ENCODE data around the gene SLC15A4. TPM values are rescaled to one million over a fixed set of nuclear protein-coding genes. Genes with fewer than 3 reads are reported as not detected.

SLC15A4 gene
- total RNA-seq, 1 donor from 2014 or later = 49.6 TPM

DNA sequence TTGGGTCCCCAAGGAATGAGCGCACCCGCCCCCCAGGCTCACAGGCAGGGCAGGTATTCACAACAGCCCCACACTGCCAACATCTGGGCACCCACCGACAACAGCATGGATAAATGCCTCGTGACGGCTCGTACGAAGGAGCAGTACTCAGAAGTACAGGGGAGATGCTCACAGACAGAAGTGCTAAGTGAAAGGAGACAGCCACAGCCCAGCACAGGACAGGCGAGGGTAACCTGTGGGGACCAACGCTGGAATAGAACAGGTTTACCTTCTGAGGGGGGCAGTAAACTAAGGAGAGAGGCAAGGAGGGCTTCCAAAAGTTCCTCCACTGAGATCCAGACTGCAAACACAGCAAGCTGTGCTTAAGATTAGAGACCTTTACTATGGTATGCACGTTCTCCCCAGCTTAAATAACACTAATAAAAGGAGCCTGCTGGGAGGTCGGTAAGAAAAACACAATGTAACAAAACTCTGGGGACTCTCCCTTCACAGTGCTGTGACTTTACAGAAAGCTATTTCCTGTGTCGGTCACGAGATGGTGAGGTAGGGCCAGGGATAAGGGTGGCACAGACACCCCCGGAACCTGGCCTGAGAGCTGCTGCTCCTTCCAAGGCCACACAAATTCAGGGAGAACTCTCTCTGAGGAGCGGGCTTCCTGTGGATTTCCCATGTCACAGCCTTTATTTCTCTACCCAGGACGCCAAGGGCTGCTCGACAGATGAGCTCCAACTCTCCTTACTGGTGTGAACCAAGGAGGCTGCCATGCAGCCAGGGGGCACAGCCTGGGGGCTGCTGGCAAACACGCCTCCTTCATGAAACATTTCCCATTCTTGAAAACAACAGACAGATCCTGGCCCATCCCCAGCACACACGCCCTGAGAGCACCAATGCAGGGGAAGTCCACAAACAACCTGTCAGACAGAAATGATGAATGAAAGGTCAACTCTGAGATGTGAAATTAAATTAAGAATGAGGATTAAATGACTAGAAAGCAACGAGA lies 26.3 kb downstream of the SLC15A4 start:
- TF ChIP-seq, protein P1, sequence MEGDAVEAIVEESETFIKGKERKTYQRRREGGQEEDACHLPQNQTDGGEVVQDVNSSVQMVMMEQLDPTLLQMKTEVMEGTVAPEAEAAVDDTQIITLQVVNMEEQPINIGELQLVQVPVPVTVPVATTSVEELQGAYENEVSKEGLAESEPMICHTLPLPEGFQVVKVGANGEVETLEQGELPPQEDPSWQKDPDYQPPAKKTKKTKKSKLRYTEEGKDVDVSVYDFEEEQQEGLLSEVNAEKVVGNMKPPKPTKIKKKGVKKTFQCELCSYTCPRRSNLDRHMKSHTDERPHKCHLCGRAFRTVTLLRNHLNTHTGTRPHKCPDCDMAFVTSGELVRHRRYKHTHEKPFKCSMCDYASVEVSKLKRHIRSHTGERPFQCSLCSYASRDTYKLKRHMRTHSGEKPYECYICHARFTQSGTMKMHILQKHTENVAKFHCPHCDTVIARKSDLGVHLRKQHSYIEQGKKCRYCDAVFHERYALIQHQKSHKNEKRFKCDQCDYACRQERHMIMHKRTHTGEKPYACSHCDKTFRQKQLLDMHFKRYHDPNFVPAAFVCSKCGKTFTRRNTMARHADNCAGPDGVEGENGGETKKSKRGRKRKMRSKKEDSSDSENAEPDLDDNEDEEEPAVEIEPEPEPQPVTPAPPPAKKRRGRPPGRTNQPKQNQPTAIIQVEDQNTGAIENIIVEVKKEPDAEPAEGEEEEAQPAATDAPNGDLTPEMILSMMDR (conservative IDR thresholded peaks at IDR 0.05; ENCODE audit: low read depth, low read length) = no peak
- no peak overlapping the region for H3K4me3 ChIP-seq (ENCODE audit: low read depth, low read length)
- no peak for DNase-seq (ENCODE audit: low read depth)

DNA sequence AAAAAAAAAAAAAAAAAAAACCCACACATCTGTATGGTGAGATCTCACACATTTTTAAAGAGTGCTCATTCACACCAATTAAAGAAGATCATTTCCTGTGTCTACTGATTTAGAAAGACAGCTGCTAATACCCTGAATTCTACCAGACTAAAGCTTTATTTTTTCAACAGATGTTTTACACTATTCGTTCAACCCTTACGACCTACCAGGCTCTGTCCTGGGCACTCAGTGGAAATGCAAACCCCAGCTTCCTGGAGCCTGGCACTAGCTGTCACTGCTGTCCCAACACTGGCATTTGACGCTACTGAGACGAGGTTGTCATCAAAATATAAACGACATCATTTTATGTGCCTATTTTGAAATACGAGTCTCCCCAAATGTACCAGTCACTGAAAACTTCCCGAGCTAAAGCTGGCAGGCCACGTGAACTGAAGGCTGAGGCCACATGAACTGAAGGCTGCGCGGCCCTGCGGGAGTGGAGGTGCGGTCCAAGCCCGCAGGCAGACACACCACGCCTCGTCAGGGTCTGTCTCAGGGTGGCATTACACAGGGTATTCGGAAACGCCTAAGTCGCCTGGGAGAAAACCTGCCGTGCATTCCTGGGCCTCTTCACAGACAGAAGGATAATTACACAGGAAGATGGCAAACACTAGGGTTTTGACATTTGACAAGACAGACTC lies 27.2 kb downstream of the SLC15A4 start:
- TF ChIP-seq, protein P1 (conservative IDR thresholded peaks at IDR 0.05; ENCODE audit: low read depth, low read length) = no peak
- DNase-seq (ENCODE audit: low read depth) = no peak
- no peak overlapping the region for H3K4me3 ChIP-seq (ENCODE audit: low read depth, low read length)

DNA sequence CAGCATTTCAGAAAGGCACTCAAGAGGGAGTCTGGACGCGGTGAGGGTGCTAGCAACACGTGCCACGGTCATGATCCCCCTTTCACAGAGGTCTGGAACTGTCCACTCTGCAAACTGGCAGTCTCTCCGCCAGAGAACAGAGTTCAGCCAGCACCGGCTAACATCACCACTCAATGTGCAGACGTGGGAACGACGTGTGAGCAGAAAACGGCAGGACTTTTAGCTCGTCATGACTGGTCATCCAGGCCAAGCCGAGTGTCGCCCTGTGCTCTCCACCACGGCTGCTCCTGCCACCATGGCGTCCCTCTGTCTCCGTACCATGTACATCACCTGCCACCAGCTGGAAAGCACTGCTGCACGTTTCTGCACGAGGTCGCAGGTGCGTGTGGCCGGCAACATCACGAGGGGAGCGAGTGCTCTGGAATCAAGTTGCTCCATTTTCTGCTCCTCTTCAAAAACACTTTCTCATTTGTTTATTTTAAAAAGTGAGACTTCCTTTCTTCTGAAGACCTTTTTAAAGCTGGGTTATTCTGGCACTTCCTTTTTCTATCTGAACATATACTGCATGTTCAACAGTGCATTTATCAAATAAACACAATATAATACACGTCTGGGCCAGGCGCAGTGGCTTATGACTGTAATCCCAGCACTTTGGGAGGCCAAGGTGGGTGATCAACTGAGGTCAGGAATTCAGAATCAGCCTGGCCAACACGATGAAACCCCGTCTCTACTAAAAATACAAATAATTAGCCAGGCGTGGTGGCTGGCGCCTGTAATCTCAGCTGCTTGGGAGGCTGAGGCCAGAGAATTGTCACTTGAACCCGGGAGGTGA lies 28.0 kb downstream of the SLC15A4 start:
- no peak for DNase-seq (ENCODE audit: low read depth)
- TF ChIP-seq, protein P1 (conservative IDR thresholded peaks at IDR 0.05; ENCODE audit: low read depth, low read length) = no peak
- no peak overlapping the region for H3K4me3 ChIP-seq (ENCODE audit: low read depth, low read length)

DNA sequence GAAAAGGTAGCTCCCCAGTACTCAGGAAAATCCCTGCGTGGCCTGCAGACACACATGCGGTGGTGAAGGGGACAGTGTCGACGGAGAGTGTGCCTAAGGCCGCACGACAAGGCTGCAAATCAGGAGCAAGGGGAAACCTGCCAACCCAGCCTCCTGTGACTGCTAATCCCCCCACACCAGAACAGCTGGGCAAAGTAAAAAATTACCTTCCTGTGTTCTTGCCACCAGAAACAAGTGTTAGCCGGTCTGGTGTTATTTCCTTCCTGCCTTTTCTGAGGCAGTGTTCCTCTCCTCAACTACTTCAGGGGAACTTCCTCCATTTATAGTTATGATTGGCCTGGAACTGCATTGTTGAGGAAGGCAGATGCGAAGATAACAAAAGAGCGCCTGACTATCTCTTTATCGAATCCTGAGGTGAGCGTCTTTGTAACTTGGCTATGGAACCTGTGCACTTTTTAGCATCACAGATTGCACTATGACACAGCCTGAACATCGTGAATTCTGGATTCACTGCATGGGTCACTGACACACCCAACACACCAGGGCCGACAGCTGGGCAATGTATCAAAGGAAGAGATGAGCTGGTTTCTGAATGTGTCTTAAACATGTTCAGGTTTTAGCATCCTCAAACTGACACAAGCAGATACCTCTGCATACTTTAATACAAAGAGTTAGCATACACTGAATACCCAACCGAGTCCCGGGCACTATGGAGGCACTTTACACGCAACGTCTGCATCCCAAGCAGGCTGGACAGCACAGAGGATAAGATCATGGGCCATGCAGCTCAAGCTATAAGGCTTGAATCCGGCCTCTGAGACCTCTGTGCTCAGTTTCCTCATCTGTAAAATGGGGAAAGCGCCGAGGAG lies 28.9 kb downstream of the SLC15A4 start:
- TF ChIP-seq, protein P1 (conservative IDR thresholded peaks at IDR 0.05; ENCODE audit: low read depth, low read length) = no peak
- DNase-seq (ENCODE audit: low read depth) = no peak

DNA sequence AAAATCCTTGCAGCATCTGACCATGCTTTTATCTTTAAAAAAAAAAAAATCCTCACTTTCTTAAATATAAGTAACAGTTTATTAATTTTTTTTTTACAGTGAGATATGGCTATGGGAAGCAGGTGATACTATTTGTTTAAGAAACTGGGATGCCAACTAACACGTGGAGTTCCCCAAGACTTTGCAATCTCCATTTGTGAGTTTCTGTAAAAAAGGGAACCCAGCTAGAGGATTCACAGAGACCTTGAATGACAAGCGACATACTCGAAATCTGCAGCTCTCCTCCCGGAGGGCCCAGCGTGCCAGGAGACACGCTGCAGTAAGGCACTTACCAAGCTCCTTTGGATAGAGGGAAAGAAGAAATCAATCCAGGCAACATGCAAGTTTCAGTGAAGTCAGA lies 30.1 kb downstream of the SLC15A4 start:
- H3K4me3 ChIP-seq (ENCODE audit: low read depth, low read length) = no peak overlapping the region

More for the DNA sequence above, 28.9 kb downstream of the SLC15A4 start:
- H3K4me3 ChIP-seq (ENCODE audit: low read depth, low read length) = no peak overlapping the region

More for the DNA sequence above, 30.1 kb downstream of the SLC15A4 start:
- DNase-seq (ENCODE audit: low read depth) = no peak
- TF ChIP-seq, protein P1 (conservative IDR thresholded peaks at IDR 0.05; ENCODE audit: low read depth, low read length) = no peak

Data from epithelial cell of proximal tubule (primary cell).